Parathyroid adenoma (tissue), 2 donors: ENCODE results near the gene ABCC2.

ENCODE experiments used
- H2AFZ ChIP-seq: fragments of 300-600 bp; sonication (generic); one replicate; pipeline ENCODE4 v1.7.0; 2017; ENCODE audit warnings: antibody characterized with exemption, mild to moderate bottlenecking
- H3K27ac ChIP-seq: fragments of 300-600 bp; sonication (generic); one replicate; pipeline ENCODE4 v1.7.0; 2017
- H3K27me3 ChIP-seq: fragments of 300-600 bp; sonication (generic); one replicate; pipeline ENCODE4 v1.7.0; 2017; ENCODE audit warnings: low read length; ENCODE audit not compliant: control insufficient read depth, insufficient read depth
- H3K36me3 ChIP-seq: fragments of 300-600 bp; sonication (generic); one replicate; pipeline ENCODE4 v1.7.0; 2017; ENCODE audit warnings: low read length; ENCODE audit not compliant: control insufficient read depth, insufficient read depth
- H3K4me1 ChIP-seq: fragments of 300-600 bp; sonication (generic); one replicate; pipeline ENCODE4 v1.7.0; 2017; ENCODE audit warnings: control low read depth
- H3K4me2 ChIP-seq: fragments of 300-600 bp; sonication (generic); one replicate; pipeline ENCODE4 v1.7.0; 2017; ENCODE audit warnings: low read length
- H3K4me3 ChIP-seq: fragments of 300-600 bp; sonication (generic); one replicate; pipeline ENCODE4 v1.7.0; 2017; ENCODE audit warnings: low read depth, low read length
- H3K79me2 ChIP-seq: fragments of 300-600 bp; sonication (generic); one replicate; pipeline ENCODE4 v1.7.0; 2017; ENCODE audit warnings: control low read depth
- H3K9ac ChIP-seq: fragments of 300-600 bp; sonication (generic); one replicate; pipeline ENCODE4 v1.7.0; 2017; ENCODE audit warnings: mild to moderate bottlenecking
- H3K9me3 ChIP-seq: fragments of 300-600 bp; sonication (generic); one replicate; pipeline ENCODE4 v1.7.0; 2017; ENCODE audit warnings: low read length; ENCODE audit not compliant: control insufficient read depth
- TF ChIP-seq, protein P1 (sequence below): fragments of 300-600 bp; sonication (generic); IDR thresholded peaks from one replicate; pipeline ENCODE4 v1.7.0; 2017; ENCODE audit warnings: antibody characterized with exemption, mild to moderate bottlenecking
- donor health status: primary hyperparathyroidism.

Gene ABCC2

DNA sequence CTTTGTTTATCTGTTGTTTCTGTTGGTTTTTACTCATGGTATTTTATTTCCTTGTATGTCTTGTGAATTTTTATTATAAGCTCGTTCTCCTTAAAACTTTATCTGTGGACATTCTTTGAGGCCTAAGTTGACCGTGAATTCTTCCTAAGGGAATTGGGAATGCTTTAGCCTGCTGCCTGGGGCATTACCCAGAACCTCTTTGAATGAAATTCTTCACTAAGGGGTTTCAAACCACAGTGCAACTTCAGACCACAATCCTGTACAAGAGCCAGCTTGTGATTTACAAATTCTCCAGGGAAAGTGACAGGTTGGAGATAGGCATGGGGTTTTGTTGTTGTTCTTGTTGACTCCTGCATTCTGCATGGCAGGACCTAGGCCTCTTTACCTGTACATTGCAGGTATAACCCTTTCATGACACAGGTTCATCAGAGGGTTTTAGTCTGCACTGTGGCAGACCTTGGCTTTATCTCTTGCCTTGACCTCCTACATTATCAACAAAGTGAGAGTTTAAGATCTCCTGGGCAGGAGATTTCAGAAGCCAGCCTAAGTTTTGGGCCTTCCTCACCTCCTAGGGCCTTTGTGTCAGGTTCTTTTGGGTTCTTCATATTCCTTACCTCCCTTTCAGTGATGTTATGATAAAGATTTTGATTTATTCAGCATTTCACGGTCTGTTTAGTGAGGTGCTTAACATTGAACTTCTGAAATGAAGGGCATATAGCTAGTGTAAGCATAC is 70.2 kb downstream of the ABCC2 start:
- TF ChIP-seq, protein P1, sequence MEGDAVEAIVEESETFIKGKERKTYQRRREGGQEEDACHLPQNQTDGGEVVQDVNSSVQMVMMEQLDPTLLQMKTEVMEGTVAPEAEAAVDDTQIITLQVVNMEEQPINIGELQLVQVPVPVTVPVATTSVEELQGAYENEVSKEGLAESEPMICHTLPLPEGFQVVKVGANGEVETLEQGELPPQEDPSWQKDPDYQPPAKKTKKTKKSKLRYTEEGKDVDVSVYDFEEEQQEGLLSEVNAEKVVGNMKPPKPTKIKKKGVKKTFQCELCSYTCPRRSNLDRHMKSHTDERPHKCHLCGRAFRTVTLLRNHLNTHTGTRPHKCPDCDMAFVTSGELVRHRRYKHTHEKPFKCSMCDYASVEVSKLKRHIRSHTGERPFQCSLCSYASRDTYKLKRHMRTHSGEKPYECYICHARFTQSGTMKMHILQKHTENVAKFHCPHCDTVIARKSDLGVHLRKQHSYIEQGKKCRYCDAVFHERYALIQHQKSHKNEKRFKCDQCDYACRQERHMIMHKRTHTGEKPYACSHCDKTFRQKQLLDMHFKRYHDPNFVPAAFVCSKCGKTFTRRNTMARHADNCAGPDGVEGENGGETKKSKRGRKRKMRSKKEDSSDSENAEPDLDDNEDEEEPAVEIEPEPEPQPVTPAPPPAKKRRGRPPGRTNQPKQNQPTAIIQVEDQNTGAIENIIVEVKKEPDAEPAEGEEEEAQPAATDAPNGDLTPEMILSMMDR, result no peak
- peak overlapping the region; percentile 4 for H3K4me2 ChIP-seq
- no peaks in the 10 kb centered on the region for H3K27me3 ChIP-seq
- H3K9me3 ChIP-seq, result no peaks in the 10 kb centered on the region
- H3K27ac ChIP-seq, result peak overlapping the region; percentile 45
- H3K9ac ChIP-seq, result no peak overlapping the region
- peak overlapping the region; percentile 7 for H2AFZ ChIP-seq
- H3K79me2 ChIP-seq, result no peaks in the 10 kb centered on the region
- no peaks in the 10 kb centered on the region for H3K36me3 ChIP-seq
- no peak overlapping the region for H3K4me3 ChIP-seq
- peaks cover 16% of the 10 kb centered on the region for H3K4me1 ChIP-seq

- H3K9ac ChIP-seq, result no peak overlapping the region
- no peaks in the 10 kb centered on the region for H3K9me3 ChIP-seq
- no peaks in the 10 kb centered on the region for H3K79me2 ChIP-seq
- H3K4me3 ChIP-seq, result no peak overlapping the region
- H3K4me2 ChIP-seq, result no peak overlapping the region
- TF ChIP-seq, protein P1, result no peak
- H2AFZ ChIP-seq, result peak overlapping the region; percentile 57
- no peaks in the 10 kb centered on the region for H3K36me3 ChIP-seq
- H3K27ac ChIP-seq, result peak overlapping the region; percentile 24
- no peaks in the 10 kb centered on the region for H3K27me3 ChIP-seq
- H3K4me1 ChIP-seq, result peaks cover 17% of the 10 kb centered on the region
Observed at GRCh38 chr10:99853655-99854054, 71.2 kb downstream of the ABCC2 start.

GRCh38 chr10:99854860-99855259 is 72.4 kb downstream of the ABCC2 start:
- Histone ChIP-seq H3K79me2 (no peaks in the 10 kb centered on the region), H3K4me1 (peaks cover 27% of the 10 kb centered on the region), H3K36me3 (no peaks in the 10 kb centered on the region), H3K9ac (no peak overlapping the region), H3K4me2 (no peak overlapping the region), H2AFZ (peak overlapping the region; percentile 40), H3K27me3 (no peaks in the 10 kb centered on the region), H3K9me3 (no peaks in the 10 kb centered on the region), H3K27ac (peak overlapping the region; percentile 11), H3K4me3 (no peak overlapping the region)
- TF ChIP-seq, protein P1, result peak; percentile 73

DNA sequence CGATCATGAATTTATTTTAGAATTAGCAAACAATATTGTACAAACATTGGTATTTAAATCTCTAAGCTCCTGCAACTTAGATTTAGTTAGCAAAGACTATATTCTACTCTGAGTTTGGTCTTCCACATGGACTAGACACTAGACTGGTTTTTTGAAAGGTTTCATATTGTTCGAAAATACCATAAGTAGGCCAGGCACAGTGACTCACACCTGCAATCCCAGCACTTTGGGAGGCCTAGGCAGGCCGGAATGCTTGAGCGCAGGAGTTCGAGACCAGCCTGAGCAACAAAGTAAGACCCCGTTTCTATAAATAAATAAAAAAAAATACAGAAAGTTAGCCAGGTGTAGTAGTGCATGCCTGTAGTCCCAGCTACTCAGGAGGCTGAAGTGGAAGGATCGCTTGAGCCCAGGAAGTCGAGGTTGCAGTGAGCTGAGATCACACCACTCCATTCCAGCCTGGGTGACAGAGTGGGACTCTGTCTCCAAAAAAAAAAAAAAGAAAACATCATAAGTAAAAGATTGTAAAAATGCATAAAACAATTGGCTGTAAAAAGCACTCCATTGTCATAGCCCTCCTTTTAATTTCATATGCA is 73.1 kb downstream of the ABCC2 start:
- H3K9ac ChIP-seq, result no peak overlapping the region
- H3K79me2 ChIP-seq, result no peaks in the 10 kb centered on the region
- H3K4me2 ChIP-seq, result no peak overlapping the region
- H3K27me3 ChIP-seq, result no peaks in the 10 kb centered on the region
- H2AFZ ChIP-seq, result no peak overlapping the region
- H3K4me3 ChIP-seq, result no peak overlapping the region
- H3K27ac ChIP-seq, result no peak overlapping the region
- H3K9me3 ChIP-seq, result no peaks in the 10 kb centered on the region
- H3K4me1 ChIP-seq, result peaks cover 27% of the 10 kb centered on the region
- TF ChIP-seq, protein P1, result no peak
- H3K36me3 ChIP-seq, result no peaks in the 10 kb centered on the region
